ENCODE measurements around the gene ATP6V1G2.
"Not testable (repeated sequence)": the region's sequence is repeated elsewhere in the genome, so short reads cannot be mapped to it uniquely, and the experiment has no call there.

Gene ATP6V1G2

GRCh38 chr6:31558318-31558625 lies 11.9 kb upstream of the ATP6V1G2 start:
- DNase-seq (ENCODE audit: low read depth): no peak
- H3K4me3 ChIP-seq (ENCODE audit: low read depth, low read length): no peak overlapping the region
- TF ChIP-seq CTCF (conservative IDR thresholded peaks at IDR 0.05; ENCODE audit: low read depth, low read length): no peak

GRCh38 chr6:31557443-31558317 lies 11.3 kb upstream of the ATP6V1G2 start:
- no peak overlapping the region for H3K4me3 ChIP-seq (ENCODE audit: low read depth, low read length)
- no peak for DNase-seq (ENCODE audit: low read depth)
- no peak for TF ChIP-seq CTCF (conservative IDR thresholded peaks at IDR 0.05; ENCODE audit: low read depth, low read length)

- DNase-seq (ENCODE audit: low read depth): no peak
- H3K4me3 ChIP-seq (ENCODE audit: low read depth, low read length): no peak overlapping the region
- TF ChIP-seq CTCF (conservative IDR thresholded peaks at IDR 0.05; ENCODE audit: low read depth, low read length): no peak
Observed at GRCh38 chr6:31556307-31556706, 9.9 kb upstream of the ATP6V1G2 start.

GRCh38 chr6:31551371-31551770 lies 5.0 kb upstream of the ATP6V1G2 start:
- DNase-seq (ENCODE audit: low read depth): peak; percentile 70
- not testable (repeated sequence) for H3K4me3 ChIP-seq (ENCODE audit: low read depth, low read length)
- TF ChIP-seq CTCF (conservative IDR thresholded peaks at IDR 0.05; ENCODE audit: low read depth, low read length): peak; percentile 64

- peak overlapping the region; percentile 66 for H3K4me3 ChIP-seq (ENCODE audit: low read depth, low read length)
- TF ChIP-seq CTCF (conservative IDR thresholded peaks at IDR 0.05; ENCODE audit: low read depth, low read length): no peak
- no peak for DNase-seq (ENCODE audit: low read depth)
Observed at GRCh38 chr6:31548544-31548873, 2.1 kb upstream of the ATP6V1G2 start.

- DNase-seq (ENCODE audit: low read depth): no peak
Observed at GRCh38 chr6:31547727-31548543, 1.5 kb upstream of the ATP6V1G2 start.

More at GRCh38 chr6:31547727-31548543, 1.5 kb upstream of the ATP6V1G2 start:
- TF ChIP-seq CTCF (conservative IDR thresholded peaks at IDR 0.05; ENCODE audit: low read depth, low read length): no peak
- peak overlapping the region; percentile 66 for H3K4me3 ChIP-seq (ENCODE audit: low read depth, low read length)

Data from choroid plexus epithelial cell (primary cell).